Endothelial cell of umbilical vein (primary cell): ENCODE measurements around the gene AUTS2. TPM values are rescaled to one million over a fixed set of nuclear protein-coding genes. Genes with fewer than 3 reads are reported as not detected.

Experiments used
- BruUV-seq: library from RNA; stranded (reverse); fragments of 400-500 nt; replicated peaks from 2 replicates; lab custom pipeline; 2021; lab: Mats Ljungman, UMichigan
- CTCF ChIA-PET: fragments of 300-600, 350-600 bp; sonication (Branson Sonifier 250); formaldehyde crosslinking; loops from one replicate; lab custom pipeline; 2021; ENCODE audit warnings: antibody characterized with exemption, inconsistent platforms; lab: Charles Lee
- POLR2A ChIA-PET: fragments of 300-600, 350-600 bp; sonication (Branson Sonifier 250); formaldehyde crosslinking; loops from one replicate; lab custom pipeline; 2021; ENCODE audit warnings: antibody characterized with exemption, inconsistent platforms; lab: Charles Lee
- DNase-seq: peaks from one replicate; pipeline ENCODE4 v3.0.0-alpha.2; 2011; ENCODE audit warnings: low read depth, low spot score
- FAIRE-seq: peaks from 2 replicates; lab custom pipeline; 2011; peaks lifted over from hg19 to GRCh38; lab: Jason Lieb, UNC
- H2AFZ ChIP-seq: 2 replicates; pipeline ENCODE4 v1.6.0; 2012; ENCODE audit warnings: low read depth, low read length, control low read depth, inconsistent platforms
- H3K27ac ChIP-seq: 2 replicates; pipeline ENCODE4 v1.5.1; 2011; ENCODE audit warnings: low read depth, mild to moderate bottlenecking, control low read depth, low read length, moderate library complexity; ENCODE audit not compliant: insufficient read depth
- H3K27me3 ChIP-seq, 2 experiments: 2 replicates each; pipeline versions ENCODE4 v1.6.0 to v1.6.1; 2011; ENCODE audit warnings: low read length in 2 of 2, mixed read lengths in 1 of 2; ENCODE audit not compliant: control insufficient read depth in 2 of 2, insufficient read depth in 2 of 2
- H3K36me3 ChIP-seq, 2 experiments: 2 replicates in 1 of 2; 3 replicates in 1 of 2; pipeline ENCODE4 v1.5.1; 2011; ENCODE audit warnings: low read length in 2 of 2, mild to moderate bottlenecking in 1 of 2, moderate library complexity in 1 of 2; ENCODE audit not compliant: control insufficient read depth in 2 of 2, insufficient read depth in 2 of 2; ENCODE audit errors: extremely low read depth in 1 of 2
- H3K4me1 ChIP-seq: 3 replicates; pipeline ENCODE4 v1.5.1; 2011; ENCODE audit warnings: mild to moderate bottlenecking, low read length; ENCODE audit not compliant: control insufficient read depth, insufficient read depth; ENCODE audit errors: extremely low read depth
- H3K4me2 ChIP-seq: 2 replicates; pipeline ENCODE4 v1.6.1; 2011; ENCODE audit warnings: low read length, control low read depth, mixed read lengths; ENCODE audit not compliant: insufficient read depth
- H3K4me3 ChIP-seq, 3 experiments: fragments of 200-600 bp in 1 of 3; sonication (generic), shearing (Covaris generic) in 1 of 3; replicated peaks in 1 of 3; 2 replicates each; pipeline ENCODE4 v1.5.1; 2011 to 2016; ENCODE audit warnings: control low read depth in 3 of 3, low read length in 3 of 3, mild to moderate bottlenecking in 2 of 3, inconsistent platforms in 1 of 3, low read depth in 1 of 3, moderate library complexity in 1 of 3; ENCODE audit not compliant: insufficient read depth in 1 of 3
- H3K79me2 ChIP-seq: 2 replicates; pipeline ENCODE4 v1.6.0; 2012; ENCODE audit warnings: low read length, inconsistent platforms; ENCODE audit not compliant: control insufficient read depth, insufficient read depth
- H3K9ac ChIP-seq: replicated peaks from 2 replicates; pipeline ENCODE3; 2011; ENCODE audit warnings: low read length, control low read depth; ENCODE audit not compliant: insufficient read depth; ENCODE audit errors: extremely low read depth
- H3K9me1 ChIP-seq: replicated peaks from 3 replicates; pipeline ENCODE4 v1.6.0; 2011; ENCODE audit warnings: mild to moderate bottlenecking, low read length; ENCODE audit not compliant: control insufficient read depth, insufficient read depth; ENCODE audit errors: extremely low read depth
- H3K9me3 ChIP-seq: replicated peaks from 2 replicates; pipeline ENCODE4 v1.5.1; 2012; ENCODE audit warnings: low read length, inconsistent platforms; ENCODE audit not compliant: control insufficient read depth, insufficient read depth
- H4K20me1 ChIP-seq: replicated peaks from 2 replicates; pipeline ENCODE3; 2011; ENCODE audit warnings: mild to moderate bottlenecking, low read length; ENCODE audit not compliant: control insufficient read depth, insufficient read depth; ENCODE audit errors: extremely low read depth
- EZH2 ChIP-seq: IDR thresholded peaks from 2 replicates; pipeline ENCODE4 v1.6.1; 2012; ENCODE audit warnings: borderline replicate concordance, low read depth, mild to moderate bottlenecking, moderate library complexity, low read length, inconsistent platforms; ENCODE audit not compliant: severe bottlenecking
- FOS ChIP-seq: IDR thresholded peaks from 2 replicates; pipeline ENCODE4 v1.6.1; 2011; ENCODE audit warnings: mild to moderate bottlenecking, low read length, moderate library complexity, borderline replicate concordance; ENCODE audit not compliant: insufficient read depth
- GATA2 ChIP-seq: IDR thresholded peaks from 2 replicates; pipeline ENCODE4 v1.7.0; 2011; ENCODE audit warnings: low read depth, mild to moderate bottlenecking, moderate library complexity, mixed read lengths, low read length; ENCODE audit not compliant: insufficient read length, insufficient read depth
- JUN ChIP-seq: IDR thresholded peaks from 2 replicates; pipeline ENCODE4 v1.6.1; 2011; ENCODE audit warnings: borderline replicate concordance, low read depth; ENCODE audit not compliant: insufficient read length, insufficient read depth
- MAX ChIP-seq: IDR thresholded peaks from 2 replicates; pipeline ENCODE4 v1.6.1; 2011; ENCODE audit not compliant: insufficient read depth, insufficient read length
- MYC ChIP-seq: IDR thresholded peaks from one replicate; pipeline ENCODE4 v1.6.1; 2011; ENCODE audit warnings: mild to moderate bottlenecking, low read depth, low read length
- POLR2A ChIP-seq: IDR thresholded peaks from 2 replicates; pipeline ENCODE4 v1.6.1; 2012; ENCODE audit warnings: low read depth, mild to moderate bottlenecking, control low read depth, low read length
- POLR2AphosphoS5 ChIP-seq: IDR thresholded peaks from 2 replicates; pipeline ENCODE4 v1.6.1; 2012; ENCODE audit warnings: low read depth, mild to moderate bottlenecking, control low read depth, low read length, moderate library complexity; ENCODE audit not compliant: insufficient read depth
- dilution Hi-C: fragments of 300-500 bp; cut with MboI; formaldehyde crosslinking; loops from one replicate; pipeline ENCODE4 v1.15.0; 2019; ENCODE audit warnings: low sequenced_read_pairs; ENCODE audit not compliant: extremely low pct_ligation_motif_present
- intact Hi-C: fragments of 100-400 bp; cut with micrococcal nuclease; formaldehyde crosslinking; loops from one replicate; pipeline ENCODE4 v1.10.0; 2022
- polyA plus RNA-seq, 4 experiments: library from polyadenylated mRNA; depleted of rRNA in 3 of 4; stranded (reverse) in 3 of 4; unstranded in 1 of 4; fragments of >200 nt; gene quantifications; 2 replicates each; pipeline versions ENCODE4 v1.2.1 to v1.2.3, GENCODE V29; 2011 to 2012; ENCODE audit warnings: missing spikeins in 1 of 4
- total RNA-seq: library from RNA; stranded (reverse); gene quantifications from 2 replicates; pipeline ENCODE4 v1.2.3, GENCODE V29; 2021
- TF ChIP-seq, protein P1 (sequence below), 2 donors: IDR thresholded peaks; 1 replicate in 1 of 2; 2 replicates in 1 of 2; pipeline ENCODE4 v1.5.1; 2011; ENCODE audit warnings: low read length in 2 of 2, mild to moderate bottlenecking in 2 of 2, moderate library complexity in 2 of 2, control low read depth in 1 of 2, inconsistent platforms in 1 of 2, low read depth in 1 of 2; ENCODE audit not compliant: insufficient read depth in 1 of 2; ENCODE audit errors: extremely low read depth in 1 of 2

The AUTS2 gene
- total and polyA plus RNA-seq, 2 donors (not counting 3 experiments of a cell fraction or from before 2014, with no cell fraction given): 0.59 to 8.0 TPM

GRCh38 chr7:70557338-70557737, 959.1 kb downstream of the AUTS2 start:
- intact Hi-C loops (no loop called here), dilution Hi-C loops (no loop called here)
- Histone ChIP-seq H3K27ac (no peak overlapping the region), H3K9me3 (peaks cover 2% of the 10 kb centered on the region), H3K79me2 (no peaks in the 10 kb centered on the region), H3K36me3 (no peaks in the 10 kb centered on the region), H3K9me1 (no peaks in the 10 kb centered on the region), H3K4me3 (no peak overlapping the region), H3K9ac (no peak overlapping the region), H3K27me3 (no peaks in the 10 kb centered on the region), H4K20me1 (no peaks in the 10 kb centered on the region), H2AFZ (no peak overlapping the region), H3K4me2 (no peak overlapping the region), H3K4me1 (no peaks in the 10 kb centered on the region)
- DNase-seq (no peak), FAIRE-seq (no peak)
- BruUV-seq: no TSS peak
- TF ChIP-seq POLR2AphosphoS5 (no peak), MAX (no peak), POLR2A (no peak), MYC (no peak), GATA2 (no peak), FOS (no peak), JUN (no peak), EZH2 (no peak)
- TF ChIP-seq, protein P1, sequence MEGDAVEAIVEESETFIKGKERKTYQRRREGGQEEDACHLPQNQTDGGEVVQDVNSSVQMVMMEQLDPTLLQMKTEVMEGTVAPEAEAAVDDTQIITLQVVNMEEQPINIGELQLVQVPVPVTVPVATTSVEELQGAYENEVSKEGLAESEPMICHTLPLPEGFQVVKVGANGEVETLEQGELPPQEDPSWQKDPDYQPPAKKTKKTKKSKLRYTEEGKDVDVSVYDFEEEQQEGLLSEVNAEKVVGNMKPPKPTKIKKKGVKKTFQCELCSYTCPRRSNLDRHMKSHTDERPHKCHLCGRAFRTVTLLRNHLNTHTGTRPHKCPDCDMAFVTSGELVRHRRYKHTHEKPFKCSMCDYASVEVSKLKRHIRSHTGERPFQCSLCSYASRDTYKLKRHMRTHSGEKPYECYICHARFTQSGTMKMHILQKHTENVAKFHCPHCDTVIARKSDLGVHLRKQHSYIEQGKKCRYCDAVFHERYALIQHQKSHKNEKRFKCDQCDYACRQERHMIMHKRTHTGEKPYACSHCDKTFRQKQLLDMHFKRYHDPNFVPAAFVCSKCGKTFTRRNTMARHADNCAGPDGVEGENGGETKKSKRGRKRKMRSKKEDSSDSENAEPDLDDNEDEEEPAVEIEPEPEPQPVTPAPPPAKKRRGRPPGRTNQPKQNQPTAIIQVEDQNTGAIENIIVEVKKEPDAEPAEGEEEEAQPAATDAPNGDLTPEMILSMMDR (IDR thresholded peaks at IDR 0.05; ENCODE audit: extremely low read depth in 1 of 2, insufficient read depth in 1 of 2, low read depth in 1 of 2, low read length in 2 of 2): no peak
- POLR2A ChIA-PET: no interaction called here
- CTCF ChIA-PET: no interaction called here
